NOMO-1 treated with DMSO at 0.1 percent for 48 hours (cell line): ENCODE measurements around the gene RAB38.
A peak's percentile ranks its signal among the peaks of the same experiment; 100 is the strongest.

Experiments
- DNase-seq: peaks from one replicate; lab custom pipeline; 2025; ENCODE audit not compliant: unreplicated experiment; lab: John Stamatoyannopoulos, UW

The RAB38 gene

GRCh38 chr11:88104408-88104807, 70.8 kb downstream of the RAB38 start:
- no peak for DNase-seq

- peak; percentile 30 for DNase-seq
Measured at GRCh38 chr11:88103337-88104206, 71.7 kb downstream of the RAB38 start.

- DNase-seq, result peak; percentile 71
Measured at GRCh38 chr11:88102598-88102934, 72.7 kb downstream of the RAB38 start.

- DNase-seq, result no peak
Measured at GRCh38 chr11:88101881-88102597, 73.2 kb downstream of the RAB38 start.

- no peak for DNase-seq
Measured at GRCh38 chr11:88100151-88100550, 75.1 kb downstream of the RAB38 start.

GRCh38 chr11:88098289-88098688, 77.0 kb downstream of the RAB38 start:
- DNase-seq, result no peak

GRCh38 chr11:88089134-88089533, 86.1 kb downstream of the RAB38 start:
- no peak for DNase-seq

GRCh38 chr11:88087337-88087736, 87.9 kb downstream of the RAB38 start:
- no peak for DNase-seq

GRCh38 chr11:88086297-88086696, 88.9 kb downstream of the RAB38 start:
- no peak for DNase-seq

GRCh38 chr11:88070437-88070836, 104.8 kb downstream of the RAB38 start:
- DNase-seq, result no peak

- DNase-seq, result no peak
Measured at GRCh38 chr11:88068848-88069554, 106.2 kb downstream of the RAB38 start.

GRCh38 chr11:88066090-88066489, 109.2 kb downstream of the RAB38 start:
- no peak for DNase-seq

GRCh38 chr11:88064097-88064705, 111.0 kb downstream of the RAB38 start:
- no peak for DNase-seq
